GM18508 (cell line): Measurements from ENCODE around the gene EIF4E3.

Experiments
- ATAC-seq: cut with Tn5 transposase; IDR thresholded peaks from one replicate; pipeline ENCODE4 v1.9.1; 2021; ENCODE audit warnings: moderate number of reproducible peaks; ENCODE audit not compliant: insufficient read depth, unreplicated experiment

The EIF4E3 gene

GRCh38 chr3:71652781-71653413 lies 72.3 kb downstream of the EIF4E3 start:
- ATAC-seq = no peak

GRCh38 chr3:71651625-71652024 lies 73.6 kb downstream of the EIF4E3 start:
- no peak for ATAC-seq

DNA sequence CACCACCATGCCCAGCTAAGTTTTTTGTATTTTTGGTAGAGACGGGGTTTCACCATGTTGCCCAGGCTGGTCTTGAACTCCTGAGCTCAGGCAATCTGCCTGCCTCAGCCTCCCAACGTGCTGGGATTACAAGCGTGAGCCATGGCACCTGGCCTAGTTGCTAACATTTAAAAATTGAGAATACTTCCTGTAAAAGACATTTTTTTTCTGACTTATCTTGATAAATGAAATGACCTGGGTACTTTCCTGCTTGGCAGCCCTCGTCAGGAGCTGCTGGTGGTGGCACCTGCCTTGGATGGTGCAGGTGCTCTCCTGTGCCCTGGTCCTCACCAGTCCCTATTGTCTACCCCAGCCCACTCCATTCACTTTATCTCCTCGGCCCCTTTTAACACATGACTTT lies 74.8 kb downstream of the EIF4E3 start:
- ATAC-seq = no peak

DNA sequence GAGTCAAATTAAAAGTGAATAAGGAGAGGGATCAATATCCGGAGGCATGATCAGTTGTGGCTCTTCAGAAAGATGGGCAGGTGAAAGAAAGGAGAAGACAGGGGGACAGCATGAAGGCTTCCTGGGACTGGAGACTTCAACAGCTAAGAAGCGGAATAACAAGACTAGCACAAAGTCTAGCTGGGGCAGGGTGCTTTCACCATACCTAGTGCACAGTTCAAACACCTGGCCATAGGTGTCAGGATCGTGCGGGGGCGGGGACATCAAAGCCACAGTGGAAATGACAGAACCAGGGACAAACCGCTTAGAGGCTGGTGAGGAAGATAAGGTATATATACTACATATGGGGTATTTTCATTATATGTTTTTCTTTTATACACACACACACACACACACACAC lies 75.4 kb downstream of the EIF4E3 start:
- ATAC-seq = no peak

DNA sequence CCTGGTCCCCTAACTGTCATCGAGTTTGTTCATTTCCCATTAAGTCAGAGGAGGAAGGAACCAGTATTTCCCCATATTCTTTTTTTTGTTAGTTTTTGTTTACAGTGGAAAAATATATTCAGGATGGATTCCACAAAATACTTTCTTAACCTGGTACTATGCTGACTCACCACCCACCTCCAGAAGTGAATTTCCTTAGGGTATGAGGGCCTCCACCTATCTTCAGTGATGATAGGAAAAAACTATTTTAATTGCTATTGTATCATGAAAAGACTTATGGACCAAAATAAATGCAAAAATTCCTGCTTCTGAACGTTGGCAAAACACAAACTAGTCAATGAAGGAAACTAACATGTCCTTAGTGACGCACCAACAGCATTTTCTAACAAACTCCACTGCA lies 77.5 kb downstream of the EIF4E3 start:
- ATAC-seq = no peak

DNA sequence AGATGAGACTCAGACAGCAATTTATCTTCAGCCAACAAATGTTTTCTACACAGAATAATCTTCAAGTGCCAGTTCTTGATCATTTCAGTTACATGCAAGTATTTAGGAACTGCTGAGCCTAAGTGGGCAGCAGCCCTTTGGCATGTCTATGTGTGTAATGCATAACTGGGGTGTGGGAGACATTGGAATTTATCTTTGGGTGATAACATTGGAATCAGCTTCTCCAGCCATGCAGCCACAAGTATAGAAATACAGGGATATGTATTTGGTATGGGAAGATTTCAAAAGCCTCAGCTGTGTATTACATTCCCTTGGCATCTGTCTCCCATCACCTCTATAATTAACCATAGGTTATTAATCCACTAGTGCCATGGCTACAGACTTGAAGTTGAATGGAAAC lies 78.2 kb downstream of the EIF4E3 start:
- no peak for ATAC-seq

GRCh38 chr3:71645140-71645539 lies 80.1 kb downstream of the EIF4E3 start:
- ATAC-seq = no peak

- no peak for ATAC-seq
These were observed 83.5 kb downstream of the EIF4E3 start for GRCh38 chr3:71641674-71642073.

DNA sequence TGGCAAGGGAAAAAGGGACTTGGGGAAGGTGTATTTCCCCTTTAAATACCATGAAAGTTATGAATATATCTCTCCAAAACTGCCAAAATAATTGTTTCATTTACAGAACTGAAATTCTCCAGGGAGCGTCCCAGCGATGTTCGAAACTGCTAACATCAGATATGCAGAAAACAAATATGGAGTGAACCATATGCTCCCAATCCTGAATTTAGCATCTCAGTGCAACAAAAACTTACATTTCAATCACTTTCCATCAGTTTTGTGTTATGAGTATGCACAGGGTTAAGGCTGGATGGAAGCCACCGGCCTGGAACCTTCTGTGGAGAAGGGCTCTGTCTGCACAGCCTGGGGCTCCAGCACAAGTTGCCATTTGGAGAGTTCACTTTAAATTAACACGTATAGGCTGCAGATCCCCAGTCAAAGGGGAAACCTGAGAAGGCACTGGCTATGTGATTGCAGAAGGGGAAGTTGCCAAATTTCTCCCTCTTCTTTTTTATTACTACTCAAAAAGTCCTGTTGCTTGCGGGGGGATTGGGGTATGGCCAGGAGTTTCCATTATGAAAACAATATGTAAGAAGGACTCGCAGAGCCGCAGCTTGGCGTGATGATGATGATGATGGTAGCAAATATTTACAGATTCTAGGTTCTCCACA lies 84.7 kb downstream of the EIF4E3 start:
- ATAC-seq = no peak

DNA sequence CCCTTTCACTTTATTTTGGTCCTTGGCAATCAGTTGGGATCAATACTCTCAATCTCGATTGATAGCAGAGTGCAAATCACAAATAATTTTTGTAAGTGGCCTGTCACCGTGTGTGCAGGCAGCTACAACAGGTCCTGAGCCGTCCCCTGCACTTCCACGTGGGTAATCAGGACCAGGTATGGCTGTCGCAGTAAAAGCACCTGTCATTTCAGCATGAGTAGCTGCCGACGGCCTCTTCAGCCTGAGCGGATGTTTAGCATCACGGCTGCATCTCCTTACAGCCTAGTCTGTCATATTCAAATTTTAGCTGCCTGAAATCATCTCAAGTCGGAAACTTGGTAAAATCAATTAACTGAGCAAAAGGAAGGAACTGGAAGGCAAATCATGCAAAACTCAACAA lies 88.7 kb downstream of the EIF4E3 start:
- no peak for ATAC-seq

DNA sequence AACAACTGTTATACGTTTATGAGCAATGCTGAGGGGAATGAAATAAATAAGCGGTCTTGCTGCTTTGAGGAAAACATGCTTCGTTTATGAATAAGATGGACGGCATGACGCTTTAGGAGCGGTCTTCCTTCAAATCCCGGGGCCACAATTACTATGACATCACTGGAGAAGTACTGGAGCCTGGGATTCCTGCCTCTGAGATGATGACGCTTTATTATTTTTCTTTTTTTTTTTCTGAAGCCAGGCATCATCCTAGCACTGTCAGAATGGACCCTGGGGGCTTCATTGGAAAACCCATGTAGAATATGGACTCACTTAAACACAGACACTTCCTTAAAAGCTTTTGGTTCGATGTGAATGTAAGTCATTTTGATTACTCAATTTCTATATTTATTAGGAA lies 89.2 kb downstream of the EIF4E3 start:
- ATAC-seq = no peak

DNA sequence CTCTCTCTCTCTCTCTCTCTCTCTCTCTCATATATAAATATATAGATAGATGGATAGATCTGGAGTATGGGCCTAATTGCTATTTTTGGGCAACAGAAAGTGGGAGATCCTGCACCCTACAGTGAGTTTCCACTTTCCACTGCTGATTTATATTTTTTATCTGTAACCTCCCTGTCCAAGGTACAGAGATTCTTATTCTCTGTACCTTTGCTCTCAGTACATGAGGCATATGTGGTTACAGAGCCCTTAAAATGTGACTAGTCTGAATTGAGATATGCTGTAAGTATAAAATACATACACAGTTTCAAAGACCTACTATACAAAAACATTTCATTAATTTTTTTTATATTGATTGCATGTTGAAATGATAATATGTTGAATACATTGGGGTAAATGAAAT lies 90.5 kb downstream of the EIF4E3 start:
- no peak for ATAC-seq

DNA sequence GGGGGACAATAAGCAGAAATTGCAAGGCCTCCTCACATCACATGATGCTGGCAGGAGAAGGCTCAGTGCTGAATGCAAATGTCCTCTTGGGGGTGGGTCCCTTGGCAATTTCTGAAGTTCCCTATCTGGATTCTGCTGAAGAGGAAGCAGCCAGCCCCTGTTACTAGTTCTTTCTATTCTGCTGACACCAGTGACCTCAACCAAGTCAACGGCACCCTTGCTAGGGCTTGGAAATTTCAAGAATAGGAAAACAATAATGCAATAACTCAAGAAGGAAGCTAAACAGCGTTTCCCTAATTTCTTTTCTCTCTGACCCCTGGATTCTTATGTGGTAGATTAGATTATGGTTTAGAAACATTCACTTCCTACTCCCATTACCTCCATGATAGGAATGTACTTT lies 95.5 kb downstream of the EIF4E3 start:
- no peak for ATAC-seq

DNA sequence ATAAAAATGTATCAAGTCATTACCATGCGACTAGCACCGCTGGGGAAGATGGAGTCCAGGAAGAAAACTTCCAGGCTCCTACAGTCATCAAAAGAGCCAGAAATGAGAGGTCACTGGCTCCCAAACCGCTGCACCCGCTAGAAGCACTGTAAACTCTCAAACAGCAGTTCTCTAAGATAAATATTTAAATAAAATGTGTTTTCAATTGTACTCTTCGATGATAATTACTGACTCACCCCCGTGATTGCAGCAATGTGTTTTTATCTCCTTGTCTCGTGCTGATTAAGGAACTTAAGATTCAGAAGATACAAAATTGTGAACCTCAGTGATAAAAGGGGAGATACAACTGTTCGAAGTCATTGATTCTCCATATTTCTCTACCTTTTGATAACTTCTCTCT lies 95.9 kb downstream of the EIF4E3 start:
- no peak for ATAC-seq

DNA sequence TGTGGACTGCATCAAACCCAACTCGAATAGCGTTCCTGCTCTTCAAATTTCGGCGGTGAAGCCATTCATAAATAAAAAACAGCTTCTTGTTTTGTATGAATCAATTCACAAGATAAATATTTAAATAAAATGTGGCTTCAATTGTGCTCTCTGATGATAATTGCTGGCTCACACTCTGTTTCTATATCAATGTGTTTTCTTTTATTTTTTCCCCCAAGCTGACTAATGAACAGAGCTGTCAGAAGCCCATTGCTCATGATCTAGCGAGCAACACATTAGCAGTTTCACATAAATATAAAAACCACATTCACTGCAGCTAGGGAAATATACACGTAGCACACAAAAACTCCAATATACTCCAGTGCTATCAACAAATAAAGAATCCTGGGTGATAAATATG lies 96.7 kb downstream of the EIF4E3 start:
- no peak for ATAC-seq

- no peak for ATAC-seq
These were observed 99.5 kb downstream of the EIF4E3 start for GRCh38 chr3:71625676-71626075.
